ENCODE data around the gene ADAMTSL2.

ADAMTSL2 gene

GRCh38 chr9:133502112-133502511 lies 32.4 kb upstream of the ADAMTSL2 start:
- no peak for DNase-seq

- DNase-seq, result no peak
Observed at GRCh38 chr9:133505186-133505830, 29.2 kb upstream of the ADAMTSL2 start.

GRCh38 chr9:133505901-133506652 lies 28.4 kb upstream of the ADAMTSL2 start:
- peak; percentile 31 for DNase-seq

GRCh38 chr9:133506653-133507038 lies 27.9 kb upstream of the ADAMTSL2 start:
- DNase-seq, result peak; percentile 33

- DNase-seq, result no peak
Observed at GRCh38 chr9:133507246-133507965, 27.1 kb upstream of the ADAMTSL2 start.

- DNase-seq, result no peak
Observed at GRCh38 chr9:133508046-133508445, 26.5 kb upstream of the ADAMTSL2 start.

- DNase-seq, result no peak
Observed at GRCh38 chr9:133509179-133510083, 25.1 kb upstream of the ADAMTSL2 start.

- no peak for DNase-seq
Observed at GRCh38 chr9:133510926-133511505, 23.5 kb upstream of the ADAMTSL2 start.

- no peak for DNase-seq
Observed at GRCh38 chr9:133511607-133512006, 22.9 kb upstream of the ADAMTSL2 start.

- DNase-seq, result no peak
Observed at GRCh38 chr9:133512253-133513213, 22.0 kb upstream of the ADAMTSL2 start.

GRCh38 chr9:133513214-133514100 lies 21.0 kb upstream of the ADAMTSL2 start:
- DNase-seq, result no peak

GRCh38 chr9:133514460-133515239 lies 19.9 kb upstream of the ADAMTSL2 start:
- DNase-seq, result no peak

GRCh38 chr9:133515240-133515610 lies 19.3 kb upstream of the ADAMTSL2 start:
- DNase-seq, result no peak

GRCh38 chr9:133515615-133516255 lies 18.8 kb upstream of the ADAMTSL2 start:
- no peak for DNase-seq

GRCh38 chr9:133516256-133516960 lies 18.1 kb upstream of the ADAMTSL2 start:
- no peak for DNase-seq

GRCh38 chr9:133516961-133517350 lies 17.5 kb upstream of the ADAMTSL2 start:
- no peak for DNase-seq

GRCh38 chr9:133517711-133518110 lies 16.8 kb upstream of the ADAMTSL2 start:
- no peak for DNase-seq

- DNase-seq, result no peak
Observed at GRCh38 chr9:133518200-133518599, 16.3 kb upstream of the ADAMTSL2 start.

Measured in fibroblast of skin of abdomen (primary cell).